ENCODE results near the gene MYO5A.
A peak's percentile ranks its signal among the peaks of the same experiment; 100 is the strongest.

DNA sequence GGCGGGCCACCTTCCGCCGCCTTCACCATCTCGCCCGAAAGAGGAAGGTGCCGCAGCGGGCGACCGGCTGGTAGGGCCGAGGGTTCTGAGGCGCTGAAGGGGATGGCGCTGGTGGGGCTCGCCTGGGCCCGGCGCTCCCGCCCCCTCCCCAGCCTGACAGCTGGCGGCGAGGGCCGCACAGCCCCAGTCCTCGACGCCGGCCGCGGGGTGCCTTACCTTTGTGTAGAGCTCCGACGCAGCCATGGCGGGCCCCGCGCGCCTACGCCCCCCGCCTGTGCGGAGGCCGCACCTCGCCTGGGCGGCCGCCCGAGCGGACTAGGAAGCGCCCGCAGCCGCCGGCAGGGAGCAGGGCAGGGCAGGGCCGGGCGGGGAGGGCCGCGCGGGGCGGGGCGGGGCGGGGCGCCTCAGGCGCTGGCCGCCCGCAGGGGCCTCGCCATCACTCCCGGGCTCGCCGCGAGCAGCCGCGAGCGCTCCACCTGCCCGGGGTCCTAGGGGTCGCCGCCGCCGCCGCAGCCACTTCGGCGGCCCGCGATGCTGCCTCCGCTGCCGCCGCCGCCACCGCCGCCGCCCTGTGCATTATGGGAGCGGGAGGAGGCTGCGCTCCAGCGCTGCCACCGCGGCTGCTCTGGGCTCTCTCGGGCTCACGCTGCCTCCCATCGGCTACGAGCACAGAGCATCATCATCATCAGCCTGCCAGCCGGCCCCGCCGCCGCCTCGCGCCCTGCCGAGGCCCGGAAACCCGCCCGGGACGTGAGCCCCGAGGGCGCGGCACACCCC, at the start of gene MYO5A:
- TF ChIP-seq SIN3A (IDR thresholded peaks at IDR 0.05; ENCODE audit: borderline replicate concordance, insufficient read depth, low read length) (no peak), POLR2AphosphoS5 (IDR thresholded peaks at IDR 0.05; ENCODE audit: low read depth, low read length) (peak; percentile 50; the same call in 1 of the 2 replicates), TAF1 (IDR thresholded peaks at IDR 0.05; ENCODE audit: borderline replicate concordance, insufficient read depth, low read length) (no peak)
- TF ChIP-seq, protein P1, sequence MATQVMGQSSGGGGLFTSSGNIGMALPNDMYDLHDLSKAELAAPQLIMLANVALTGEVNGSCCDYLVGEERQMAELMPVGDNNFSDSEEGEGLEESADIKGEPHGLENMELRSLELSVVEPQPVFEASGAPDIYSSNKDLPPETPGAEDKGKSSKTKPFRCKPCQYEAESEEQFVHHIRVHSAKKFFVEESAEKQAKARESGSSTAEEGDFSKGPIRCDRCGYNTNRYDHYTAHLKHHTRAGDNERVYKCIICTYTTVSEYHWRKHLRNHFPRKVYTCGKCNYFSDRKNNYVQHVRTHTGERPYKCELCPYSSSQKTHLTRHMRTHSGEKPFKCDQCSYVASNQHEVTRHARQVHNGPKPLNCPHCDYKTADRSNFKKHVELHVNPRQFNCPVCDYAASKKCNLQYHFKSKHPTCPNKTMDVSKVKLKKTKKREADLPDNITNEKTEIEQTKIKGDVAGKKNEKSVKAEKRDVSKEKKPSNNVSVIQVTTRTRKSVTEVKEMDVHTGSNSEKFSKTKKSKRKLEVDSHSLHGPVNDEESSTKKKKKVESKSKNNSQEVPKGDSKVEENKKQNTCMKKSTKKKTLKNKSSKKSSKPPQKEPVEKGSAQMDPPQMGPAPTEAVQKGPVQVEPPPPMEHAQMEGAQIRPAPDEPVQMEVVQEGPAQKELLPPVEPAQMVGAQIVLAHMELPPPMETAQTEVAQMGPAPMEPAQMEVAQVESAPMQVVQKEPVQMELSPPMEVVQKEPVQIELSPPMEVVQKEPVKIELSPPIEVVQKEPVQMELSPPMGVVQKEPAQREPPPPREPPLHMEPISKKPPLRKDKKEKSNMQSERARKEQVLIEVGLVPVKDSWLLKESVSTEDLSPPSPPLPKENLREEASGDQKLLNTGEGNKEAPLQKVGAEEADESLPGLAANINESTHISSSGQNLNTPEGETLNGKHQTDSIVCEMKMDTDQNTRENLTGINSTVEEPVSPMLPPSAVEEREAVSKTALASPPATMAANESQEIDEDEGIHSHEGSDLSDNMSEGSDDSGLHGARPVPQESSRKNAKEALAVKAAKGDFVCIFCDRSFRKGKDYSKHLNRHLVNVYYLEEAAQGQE (IDR thresholded peaks at IDR 0.05; ENCODE audit: insufficient read depth in 1 of 2, low read depth in 2 of 2, low read length in 2 of 2): no peak

All from PFSK-1 (cell line).